ENCODE data around the gene FCRL3. TPM values are rescaled to one million over a fixed set of nuclear protein-coding genes. Genes with fewer than 3 reads are reported as not detected.

The FCRL3 gene
- total and polyA plus RNA-seq, 12 donors: 0.01 to 1.3 (median 0.17) TPM; not detected in 8

GRCh38 chr1:157723157-157723556 lies 22.6 kb upstream of the FCRL3 start:
- H3K27me3 ChIP-seq: no peaks in the 10 kb centered on the region
- no peaks in the 10 kb centered on the region for H3K36me3 ChIP-seq
- no peaks in the 10 kb centered on the region for H3K4me1 ChIP-seq
- no peak for DNase-seq
- H3K9me3 ChIP-seq: peaks cover 0 to 14% (median 4%) of the 10 kb centered on the region in 11 donors
- no peak for TF ChIP-seq CTCF (IDR thresholded peaks at IDR 0.05)
- 80 to 83% methylated on average over 2 of the region's 2 CpGs for WGBS, 2 donors
- peak overlapping the region in 1 of 10 donors; percentile 31 for H3K27ac ChIP-seq
- no peak for ATAC-seq
- intact Hi-C loops (cut with DNase I): no loop called here
- no peak overlapping the region for H3K4me3 ChIP-seq

DNA sequence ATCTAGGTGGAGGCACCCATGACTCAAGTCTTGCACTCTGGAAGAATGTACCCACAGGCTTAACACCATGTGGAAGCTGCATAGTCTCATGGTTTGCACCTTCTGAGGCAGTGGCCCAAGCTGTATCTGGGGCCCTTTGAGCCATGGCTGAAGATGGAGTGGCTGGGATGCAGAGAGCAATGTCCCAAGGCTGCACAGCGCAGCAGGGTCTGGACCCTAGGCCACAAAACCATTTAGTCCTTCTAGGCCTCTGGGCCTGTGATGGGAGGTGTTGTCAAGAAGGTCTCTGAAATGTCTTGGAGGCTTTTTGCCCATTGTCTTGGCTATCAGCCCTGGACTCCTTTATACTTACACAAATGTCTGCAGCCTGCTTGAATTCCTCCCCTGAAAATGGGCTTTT lies 21.4 kb upstream of the FCRL3 start:
- ATAC-seq (no peak), DNase-seq (no peak)
- WGBS, 2 donors: 81 to 89% methylated on average over 1 of the region's 1 CpG
- Histone ChIP-seq H3K4me1 (no peaks in the 10 kb centered on the region), H3K4me3 (no peak overlapping the region), H3K27me3 (no peaks in the 10 kb centered on the region), H3K36me3 (no peaks in the 10 kb centered on the region), H3K9me3 (peaks cover 0 to 14% (median 4%) of the 10 kb centered on the region in 11 donors), H3K27ac (no peak overlapping the region)
- TF ChIP-seq CTCF (IDR thresholded peaks at IDR 0.05): no peak
- intact Hi-C loops (cut with DNase I): no loop called here

GRCh38 chr1:157715736-157716135 lies 15.2 kb upstream of the FCRL3 start:
- Histone ChIP-seq H3K27me3 (no peaks in the 10 kb centered on the region), H3K4me1 (no peaks in the 10 kb centered on the region), H3K9me3 (no peaks in the 10 kb centered on the region), H3K4me3 (no peak overlapping the region), H3K27ac (no peak overlapping the region), H3K36me3 (no peaks in the 10 kb centered on the region)
- DNase-seq: no peak
- TF ChIP-seq CTCF (IDR thresholded peaks at IDR 0.05): no peak
- no peak for ATAC-seq
- intact Hi-C loops (cut with DNase I): no loop called here
- 81 to 82% methylated on average over 5 of the region's 5 CpGs for WGBS, 2 donors

- Histone ChIP-seq H3K4me1 (no peaks in the 10 kb centered on the region), H3K4me3 (no peak overlapping the region), H3K27me3 (no peaks in the 10 kb centered on the region), H3K9me3 (peaks cover 0 to 2% (median 0%) of the 10 kb centered on the region in 11 donors), H3K27ac (no peak overlapping the region), H3K36me3 (no peaks in the 10 kb centered on the region)
- intact Hi-C loops (cut with DNase I): no loop called here
- ATAC-seq (no peak), DNase-seq (no peak)
- no peak for TF ChIP-seq CTCF (IDR thresholded peaks at IDR 0.05)
Measured at GRCh38 chr1:157711802-157712201, 11.2 kb upstream of the FCRL3 start.

GRCh38 chr1:157704878-157705277 lies 4.3 kb upstream of the FCRL3 start:
- DNase-seq (no peak), ATAC-seq (no peak)
- no peak overlapping the region for H3K4me3 ChIP-seq
- peaks cover 0 to 17% (median 0%) of the 10 kb centered on the region in 7 donors for H3K27me3 ChIP-seq
- TF ChIP-seq CTCF (IDR thresholded peaks at IDR 0.05): no peak
- intact Hi-C loops (cut with DNase I): no loop called here
- H3K9me3 ChIP-seq: peaks cover 0 to 4% (median 0%) of the 10 kb centered on the region in 11 donors
- no peak overlapping the region for H3K27ac ChIP-seq
- H3K36me3 ChIP-seq: no peaks in the 10 kb centered on the region
- no peaks in the 10 kb centered on the region for H3K4me1 ChIP-seq
